GM18517 (cell line): ENCODE results near the gene SMIM36.
"Not testable (repeated sequence)": the region's sequence is repeated elsewhere in the genome, so short reads cannot be mapped to it uniquely, and the experiment has no call there.

ENCODE experiments used
- ATAC-seq: cut with Tn5 transposase; IDR thresholded peaks from one replicate; pipeline ENCODE4 v1.9.1; 2021; ENCODE audit warnings: mild to moderate bottlenecking, moderate library complexity; ENCODE audit not compliant: unreplicated experiment

The SMIM36 gene

GRCh38 chr17:55507669-55508068 lies 3.6 kb downstream of the SMIM36 start:
- ATAC-seq = not testable (repeated sequence)

GRCh38 chr17:55501626-55502025 lies 9.6 kb downstream of the SMIM36 start:
- ATAC-seq = not testable (repeated sequence)

GRCh38 chr17:55500103-55500502 lies 11.1 kb downstream of the SMIM36 start:
- ATAC-seq = no peak

GRCh38 chr17:55496094-55496881 lies 15.0 kb downstream of the SMIM36 start:
- no peak for ATAC-seq

- no peak for ATAC-seq
Observed at GRCh38 chr17:55495239-55495638, 16.0 kb downstream of the SMIM36 start.

GRCh38 chr17:55492781-55493341 lies 18.4 kb downstream of the SMIM36 start:
- no peak for ATAC-seq

GRCh38 chr17:55490376-55490775 lies 20.9 kb downstream of the SMIM36 start:
- ATAC-seq = no peak

- no peak for ATAC-seq
Observed at GRCh38 chr17:55487695-55488432, 23.4 kb downstream of the SMIM36 start.

GRCh38 chr17:55484575-55484974 lies 26.7 kb downstream of the SMIM36 start:
- ATAC-seq = no peak

GRCh38 chr17:55482591-55483389 lies 28.5 kb downstream of the SMIM36 start:
- no peak for ATAC-seq

- no peak for ATAC-seq
Observed at GRCh38 chr17:55480631-55481315, 30.5 kb downstream of the SMIM36 start.

- no peak for ATAC-seq
Observed at GRCh38 chr17:55479903-55480302, 31.3 kb downstream of the SMIM36 start.

GRCh38 chr17:55478971-55479370 lies 32.3 kb downstream of the SMIM36 start:
- ATAC-seq = no peak

- ATAC-seq = no peak
Observed at GRCh38 chr17:55466671-55467070, 44.6 kb downstream of the SMIM36 start.

GRCh38 chr17:55465771-55466170 lies 45.5 kb downstream of the SMIM36 start:
- ATAC-seq = not testable (repeated sequence)

- no peak for ATAC-seq
Observed at GRCh38 chr17:55463600-55463999, 47.7 kb downstream of the SMIM36 start.

- ATAC-seq = no peak
Observed at GRCh38 chr17:55462711-55463110, 48.5 kb downstream of the SMIM36 start.

GRCh38 chr17:55462234-55462633 lies 49.0 kb downstream of the SMIM36 start:
- no peak for ATAC-seq

GRCh38 chr17:55458978-55459377 lies 52.3 kb downstream of the SMIM36 start:
- peak; percentile 51 for ATAC-seq

GRCh38 chr17:55458287-55458900 lies 52.9 kb downstream of the SMIM36 start:
- no peak for ATAC-seq
